ENCODE measurements around the gene BANF2. TPM values are rescaled to one million over a fixed set of nuclear protein-coding genes. Genes with fewer than 3 reads are reported as not detected.

Gene BANF2
- total RNA-seq, 1 experiment from 2014 or later = not detected

GRCh38 chr20:17688965-17689364 lies 10.8 kb upstream of the BANF2 start:
- Histone ChIP-seq H2AFZ (ENCODE audit: low read length) (no peak overlapping the region), H3K27me3 (ENCODE audit: low read length) (peaks cover 38% of the 10 kb centered on the region), H3K4me3 (ENCODE audit: low read length) (no peak overlapping the region), H3K36me3 (ENCODE audit: low read depth, low read length) (no peaks in the 10 kb centered on the region), H3K4me2 (ENCODE audit: low read length) (no peak overlapping the region), H3F3A (ENCODE audit: low read length, unreplicated experiment) (no peaks in the 10 kb centered on the region), H3K9me2 (replicated peaks; ENCODE audit: low read length) (no peaks in the 10 kb centered on the region), H3K9ac (ENCODE audit: low read length) (no peak overlapping the region), H3K4me1 (ENCODE audit: insufficient read depth, low read length) (no peaks in the 10 kb centered on the region), H3K27ac (ENCODE audit: low read length) (no peak overlapping the region), H3K79me2 (ENCODE audit: low read length) (no peaks in the 10 kb centered on the region), H3K9me3 (ENCODE audit: low read length) (no peaks in the 10 kb centered on the region), H4K20me1 (ENCODE audit: low read length) (no peaks in the 10 kb centered on the region)
- TF ChIP-seq, protein P1, sequence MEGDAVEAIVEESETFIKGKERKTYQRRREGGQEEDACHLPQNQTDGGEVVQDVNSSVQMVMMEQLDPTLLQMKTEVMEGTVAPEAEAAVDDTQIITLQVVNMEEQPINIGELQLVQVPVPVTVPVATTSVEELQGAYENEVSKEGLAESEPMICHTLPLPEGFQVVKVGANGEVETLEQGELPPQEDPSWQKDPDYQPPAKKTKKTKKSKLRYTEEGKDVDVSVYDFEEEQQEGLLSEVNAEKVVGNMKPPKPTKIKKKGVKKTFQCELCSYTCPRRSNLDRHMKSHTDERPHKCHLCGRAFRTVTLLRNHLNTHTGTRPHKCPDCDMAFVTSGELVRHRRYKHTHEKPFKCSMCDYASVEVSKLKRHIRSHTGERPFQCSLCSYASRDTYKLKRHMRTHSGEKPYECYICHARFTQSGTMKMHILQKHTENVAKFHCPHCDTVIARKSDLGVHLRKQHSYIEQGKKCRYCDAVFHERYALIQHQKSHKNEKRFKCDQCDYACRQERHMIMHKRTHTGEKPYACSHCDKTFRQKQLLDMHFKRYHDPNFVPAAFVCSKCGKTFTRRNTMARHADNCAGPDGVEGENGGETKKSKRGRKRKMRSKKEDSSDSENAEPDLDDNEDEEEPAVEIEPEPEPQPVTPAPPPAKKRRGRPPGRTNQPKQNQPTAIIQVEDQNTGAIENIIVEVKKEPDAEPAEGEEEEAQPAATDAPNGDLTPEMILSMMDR (conservative IDR thresholded peaks at IDR 0.05; ENCODE audit: low read depth, low read length) = no peak
- no peak for TF ChIP-seq EZH2 (IDR thresholded peaks at IDR 0.05; ENCODE audit: low read length, unreplicated experiment)
- no peak for TF ChIP-seq EZH2phosphoT487 (IDR thresholded peaks at IDR 0.05; ENCODE audit: borderline replicate concordance, low read length)
- BruUV-seq (replicated peaks) = no TSS peak
- intact Hi-C loops (cut with micrococcal nuclease) = no loop called here
- DNase-seq = no peak
- ChIA-PET POLR2A (ENCODE audit: unreplicated experiment) (no interaction called here), CTCF (no interaction called here)
- ATAC-seq = no peak; the same call in none of the 2 replicates

GRCh38 chr20:17690144-17690543 lies 9.6 kb upstream of the BANF2 start:
- no peak overlapping the region for H3K27ac ChIP-seq (ENCODE audit: low read length)
- no peaks in the 10 kb centered on the region for H3K36me3 ChIP-seq (ENCODE audit: low read depth, low read length)
- H3K9ac ChIP-seq (ENCODE audit: low read length) = no peak overlapping the region
- POLR2A ChIA-PET (ENCODE audit: unreplicated experiment) = no interaction called here
- intact Hi-C loops (cut with micrococcal nuclease) = no loop called here
- DNase-seq (no peak), ATAC-seq (no peak)
- H3F3A ChIP-seq (ENCODE audit: low read length, unreplicated experiment) = no peaks in the 10 kb centered on the region
- no peak overlapping the region for H2AFZ ChIP-seq (ENCODE audit: low read length)
- BruUV-seq (replicated peaks) = no TSS peak
- TF ChIP-seq EZH2 (IDR thresholded peaks at IDR 0.05; ENCODE audit: low read length, unreplicated experiment) (no peak), EZH2phosphoT487 (IDR thresholded peaks at IDR 0.05; ENCODE audit: borderline replicate concordance, low read length) (no peak)
- TF ChIP-seq, protein P1 (conservative IDR thresholded peaks at IDR 0.05; ENCODE audit: low read depth, low read length) = no peak
- H3K4me3 ChIP-seq (ENCODE audit: low read length) = no peak overlapping the region
- no peaks in the 10 kb centered on the region for H3K79me2 ChIP-seq (ENCODE audit: low read length)
- CTCF ChIA-PET = no interaction called here
- no peaks in the 10 kb centered on the region for H4K20me1 ChIP-seq (ENCODE audit: low read length)
- H3K4me2 ChIP-seq (ENCODE audit: low read length) = no peak overlapping the region
- peaks cover 30% of the 10 kb centered on the region for H3K27me3 ChIP-seq (ENCODE audit: low read length)
- no peaks in the 10 kb centered on the region for H3K9me3 ChIP-seq (ENCODE audit: low read length)
- no peaks in the 10 kb centered on the region for H3K9me2 ChIP-seq (replicated peaks; ENCODE audit: low read length)
- no peaks in the 10 kb centered on the region for H3K4me1 ChIP-seq (ENCODE audit: insufficient read depth, low read length)

GRCh38 chr20:17691758-17692157 lies 8.0 kb upstream of the BANF2 start:
- Histone ChIP-seq H3K9me2 (replicated peaks; ENCODE audit: low read length) (no peaks in the 10 kb centered on the region), H4K20me1 (ENCODE audit: low read length) (no peaks in the 10 kb centered on the region), H3F3A (ENCODE audit: low read length, unreplicated experiment) (no peaks in the 10 kb centered on the region), H3K79me2 (ENCODE audit: low read length) (no peaks in the 10 kb centered on the region), H3K36me3 (ENCODE audit: low read depth, low read length) (no peaks in the 10 kb centered on the region), H3K4me1 (ENCODE audit: insufficient read depth, low read length) (no peaks in the 10 kb centered on the region), H3K4me2 (ENCODE audit: low read length) (no peak overlapping the region), H3K9ac (ENCODE audit: low read length) (no peak overlapping the region), H3K27me3 (ENCODE audit: low read length) (peaks cover 14% of the 10 kb centered on the region), H3K9me3 (ENCODE audit: low read length) (no peaks in the 10 kb centered on the region), H3K27ac (ENCODE audit: low read length) (no peak overlapping the region), H2AFZ (ENCODE audit: low read length) (no peak overlapping the region), H3K4me3 (ENCODE audit: low read length) (no peak overlapping the region)
- intact Hi-C loops (cut with micrococcal nuclease) = no loop called here
- BruUV-seq (replicated peaks) = no TSS peak
- TF ChIP-seq EZH2phosphoT487 (IDR thresholded peaks at IDR 0.05; ENCODE audit: borderline replicate concordance, low read length) (no peak), EZH2 (IDR thresholded peaks at IDR 0.05; ENCODE audit: low read length, unreplicated experiment) (no peak)
- TF ChIP-seq, protein P1 (conservative IDR thresholded peaks at IDR 0.05; ENCODE audit: low read depth, low read length) = no peak
- ChIA-PET POLR2A (ENCODE audit: unreplicated experiment) (no interaction called here), CTCF (interaction anchor here (0.6 kb wide), 1 partner anchor 182 kb away, joined by 3 read pairs; no protein-coding TSS in a partner anchor)
- DNase-seq = no peak
- no peak for ATAC-seq

Measured in PC-3 (cell line).